ENCODE measurements around the gene VTI1B. TPM values are rescaled to one million over a fixed set of nuclear protein-coding genes. Genes with fewer than 3 reads are reported as not detected.

Gene VTI1B
- total RNA-seq, 1 donor from 2014 or later, result 20.4 TPM

GRCh38 chr14:67653651-67654280 lies 20.7 kb downstream of the VTI1B start:
- Histone ChIP-seq H3K4me3 (ENCODE audit: low read length in 3 of 3) (no peak overlapping the region), H3K36me3 (ENCODE audit: control insufficient read depth in 3 of 3, insufficient read depth in 3 of 3, low read length in 3 of 3) (peaks cover 21 to 69% (median 59%) of the 10 kb centered on the region in 3 donors), H3K27ac (ENCODE audit: low read depth, low read length) (peak overlapping the region; percentile 2), H3K4me1 (ENCODE audit: control insufficient read depth in 3 of 3, insufficient read depth in 3 of 3, low read length in 3 of 3) (peaks cover 0 to 7% (median 0%) of the 10 kb centered on the region in 3 donors), H3K9ac (ENCODE audit: low read depth in 1 of 3, low read length in 3 of 3) (no peak overlapping the region), H3K27me3 (ENCODE audit: control insufficient read depth in 3 of 3, insufficient read depth in 3 of 3, low read length in 3 of 3) (no peaks in the 10 kb centered on the region), H3K9me3 (ENCODE audit: control insufficient read depth in 3 of 3, low read length in 3 of 3) (no peaks in the 10 kb centered on the region)

GRCh38 chr14:67652189-67652588 lies 22.2 kb downstream of the VTI1B start:
- Histone ChIP-seq H3K4me3 (ENCODE audit: low read length in 3 of 3) (no peak overlapping the region), H3K9me3 (ENCODE audit: control insufficient read depth in 3 of 3, low read length in 3 of 3) (no peaks in the 10 kb centered on the region), H3K4me1 (ENCODE audit: control insufficient read depth in 3 of 3, insufficient read depth in 3 of 3, low read length in 3 of 3) (peaks cover 0 to 7% (median 0%) of the 10 kb centered on the region in 3 donors), H3K27ac (ENCODE audit: low read depth, low read length) (no peak overlapping the region), H3K27me3 (ENCODE audit: control insufficient read depth in 3 of 3, insufficient read depth in 3 of 3, low read length in 3 of 3) (no peaks in the 10 kb centered on the region), H3K9ac (ENCODE audit: low read depth in 1 of 3, low read length in 3 of 3) (no peak overlapping the region), H3K36me3 (ENCODE audit: control insufficient read depth in 3 of 3, insufficient read depth in 3 of 3, low read length in 3 of 3) (peaks cover 21 to 73% (median 58%) of the 10 kb centered on the region in 3 donors)

DNA sequence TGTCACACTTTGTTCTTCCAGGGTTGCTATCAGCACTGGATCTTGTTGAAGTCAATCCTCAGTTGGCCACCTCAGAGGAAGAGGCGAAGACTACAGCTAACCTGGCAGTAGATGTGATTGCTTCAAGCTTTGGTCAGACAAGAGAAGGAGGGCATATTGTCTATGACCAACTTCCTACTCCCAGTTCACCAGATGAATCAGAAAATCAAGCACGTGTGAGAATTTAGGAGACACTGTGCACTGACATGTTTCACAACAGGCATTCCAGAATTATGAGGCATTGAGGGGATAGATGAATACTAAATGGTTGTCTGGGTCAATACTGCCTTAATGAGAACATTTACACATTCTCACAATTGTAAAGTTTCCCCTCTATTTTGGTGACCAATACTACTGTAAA lies 23.7 kb downstream of the VTI1B start:
- H3K36me3 ChIP-seq (ENCODE audit: control insufficient read depth in 3 of 3, insufficient read depth in 3 of 3, low read length in 3 of 3), result peaks cover 19 to 67% (median 58%) of the 10 kb centered on the region in 3 donors
- no peak overlapping the region for H3K9ac ChIP-seq (ENCODE audit: low read depth in 1 of 3, low read length in 3 of 3)
- H3K27ac ChIP-seq (ENCODE audit: low read depth, low read length), result no peak overlapping the region

DNA sequence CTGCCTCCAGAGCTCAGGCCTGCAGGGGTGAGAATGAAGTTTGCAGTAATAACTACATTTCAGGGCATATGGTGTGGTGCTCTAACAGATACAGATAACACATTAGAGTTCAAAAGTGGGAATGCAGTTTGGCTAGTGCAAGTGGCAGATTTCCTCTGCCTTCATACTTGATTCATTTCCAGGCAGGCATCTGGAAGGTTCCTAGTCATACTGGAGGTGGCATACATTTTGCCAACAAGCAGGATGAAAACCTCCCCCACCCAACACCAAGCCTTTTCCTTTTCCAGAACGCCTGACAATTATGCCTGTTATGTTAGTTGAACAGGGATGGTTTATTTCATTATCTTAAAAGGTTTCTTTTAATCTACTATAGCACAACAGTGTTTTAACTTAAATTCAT lies 24.3 kb downstream of the VTI1B start:
- Histone ChIP-seq H3K27ac (ENCODE audit: low read depth, low read length) (no peak overlapping the region), H3K9me3 (ENCODE audit: control insufficient read depth in 3 of 3, low read length in 3 of 3) (no peaks in the 10 kb centered on the region), H3K36me3 (ENCODE audit: control insufficient read depth in 3 of 3, insufficient read depth in 3 of 3, low read length in 3 of 3) (peaks cover 19 to 66% (median 60%) of the 10 kb centered on the region in 3 donors)

More for the DNA sequence above, 23.7 kb downstream of the VTI1B start:
- no peaks in the 10 kb centered on the region for H3K9me3 ChIP-seq (ENCODE audit: control insufficient read depth in 3 of 3, low read length in 3 of 3)
- no peak overlapping the region for H3K4me3 ChIP-seq (ENCODE audit: low read length in 3 of 3)
- peaks cover 0 to 8% (median 2%) of the 10 kb centered on the region in 3 donors for H3K4me1 ChIP-seq (ENCODE audit: control insufficient read depth in 3 of 3, insufficient read depth in 3 of 3, low read length in 3 of 3)
- H3K27me3 ChIP-seq (ENCODE audit: control insufficient read depth in 3 of 3, insufficient read depth in 3 of 3, low read length in 3 of 3), result no peaks in the 10 kb centered on the region

DNA sequence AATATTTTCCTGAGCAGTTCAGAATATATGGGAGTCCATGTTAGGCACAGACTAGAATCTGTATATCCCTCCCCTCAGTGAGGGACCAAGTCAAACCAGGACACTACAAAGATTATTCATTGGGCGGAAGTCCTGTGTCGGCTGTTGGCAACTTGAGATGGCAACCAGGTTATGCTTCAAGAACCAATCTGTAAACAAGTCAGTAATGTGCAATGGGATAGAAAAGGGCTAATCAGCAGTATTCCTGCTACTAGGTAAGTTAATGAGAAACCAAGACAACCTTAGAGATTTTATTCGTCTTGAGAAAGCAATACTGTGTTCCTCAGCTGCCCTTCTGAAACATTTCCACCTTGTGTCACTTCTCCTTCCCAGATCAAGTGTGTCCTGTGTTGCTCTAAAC lies 28.3 kb downstream of the VTI1B start:
- Histone ChIP-seq H3K36me3 (ENCODE audit: control insufficient read depth in 3 of 3, insufficient read depth in 3 of 3, low read length in 3 of 3) (peaks cover 12 to 40% (median 37%) of the 10 kb centered on the region in 3 donors), H3K9me3 (ENCODE audit: control insufficient read depth in 3 of 3, low read length in 3 of 3) (no peaks in the 10 kb centered on the region), H3K4me1 (ENCODE audit: control insufficient read depth in 3 of 3, insufficient read depth in 3 of 3, low read length in 3 of 3) (peaks cover 2 to 18% (median 10%) of the 10 kb centered on the region in 3 donors), H3K9ac (ENCODE audit: low read depth in 1 of 3, low read length in 3 of 3) (no peak overlapping the region), H3K4me3 (ENCODE audit: low read length in 3 of 3) (no peak overlapping the region), H3K27me3 (ENCODE audit: control insufficient read depth in 3 of 3, insufficient read depth in 3 of 3, low read length in 3 of 3) (no peaks in the 10 kb centered on the region), H3K27ac (ENCODE audit: low read depth, low read length) (peak overlapping the region; percentile 58)

More for the DNA sequence above, 24.3 kb downstream of the VTI1B start:
- Histone ChIP-seq H3K4me3 (ENCODE audit: low read length in 3 of 3) (no peak overlapping the region), H3K27me3 (ENCODE audit: control insufficient read depth in 3 of 3, insufficient read depth in 3 of 3, low read length in 3 of 3) (no peaks in the 10 kb centered on the region), H3K9ac (ENCODE audit: low read depth in 1 of 3, low read length in 3 of 3) (no peak overlapping the region), H3K4me1 (ENCODE audit: control insufficient read depth in 3 of 3, insufficient read depth in 3 of 3, low read length in 3 of 3) (peaks cover 2 to 14% (median 2%) of the 10 kb centered on the region in 3 donors)

DNA sequence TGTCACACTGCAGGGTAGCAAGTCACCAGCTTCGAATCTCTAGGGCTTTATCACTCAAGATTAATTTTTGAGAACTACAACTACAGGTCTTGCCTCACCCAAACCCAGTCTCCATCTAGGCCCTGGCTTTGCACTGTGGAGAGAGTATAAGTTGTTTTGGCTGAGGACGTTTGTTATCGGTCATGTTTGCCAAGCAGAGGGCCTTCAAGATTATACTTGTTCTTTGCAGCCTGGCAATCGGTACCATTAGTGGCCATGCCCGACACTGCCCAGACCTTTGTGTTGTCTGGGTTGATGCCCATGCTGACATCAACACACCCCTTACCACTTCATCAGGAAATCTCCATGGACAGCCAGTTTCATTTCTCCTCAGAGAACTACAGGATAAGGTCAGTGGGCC lies 29.0 kb downstream of the VTI1B start:
- peaks cover 5 to 32% (median 31%) of the 10 kb centered on the region in 3 donors for H3K36me3 ChIP-seq (ENCODE audit: control insufficient read depth in 3 of 3, insufficient read depth in 3 of 3, low read length in 3 of 3)
- peaks cover 2 to 18% (median 10%) of the 10 kb centered on the region in 3 donors for H3K4me1 ChIP-seq (ENCODE audit: control insufficient read depth in 3 of 3, insufficient read depth in 3 of 3, low read length in 3 of 3)
- no peak overlapping the region for H3K9ac ChIP-seq (ENCODE audit: low read depth in 1 of 3, low read length in 3 of 3)
- no peaks in the 10 kb centered on the region for H3K27me3 ChIP-seq (ENCODE audit: control insufficient read depth in 3 of 3, insufficient read depth in 3 of 3, low read length in 3 of 3)
- H3K27ac ChIP-seq (ENCODE audit: low read depth, low read length), result peak overlapping the region; percentile 58
- H3K9me3 ChIP-seq (ENCODE audit: control insufficient read depth in 3 of 3, low read length in 3 of 3), result no peaks in the 10 kb centered on the region
- no peak overlapping the region for H3K4me3 ChIP-seq (ENCODE audit: low read length in 3 of 3)

- Histone ChIP-seq H3K27ac (ENCODE audit: low read depth, low read length) (peak overlapping the region; percentile 58), H3K9ac (ENCODE audit: low read depth in 1 of 3, low read length in 3 of 3) (no peak overlapping the region), H3K4me3 (ENCODE audit: low read length in 3 of 3) (no peak overlapping the region), H3K4me1 (ENCODE audit: control insufficient read depth in 3 of 3, insufficient read depth in 3 of 3, low read length in 3 of 3) (peaks cover 2 to 18% (median 10%) of the 10 kb centered on the region in 3 donors), H3K36me3 (ENCODE audit: control insufficient read depth in 3 of 3, insufficient read depth in 3 of 3, low read length in 3 of 3) (peaks cover 1 to 23% (median 21%) of the 10 kb centered on the region in 3 donors), H3K27me3 (ENCODE audit: control insufficient read depth in 3 of 3, insufficient read depth in 3 of 3, low read length in 3 of 3) (no peaks in the 10 kb centered on the region), H3K9me3 (ENCODE audit: control insufficient read depth in 3 of 3, low read length in 3 of 3) (no peaks in the 10 kb centered on the region)
These were observed 30.0 kb downstream of the VTI1B start for GRCh38 chr14:67644428-67644827.

GRCh38 chr14:67643713-67644112 lies 30.7 kb downstream of the VTI1B start:
- H3K27ac ChIP-seq (ENCODE audit: low read depth, low read length), result peak overlapping the region; percentile 58
- H3K36me3 ChIP-seq (ENCODE audit: control insufficient read depth in 3 of 3, insufficient read depth in 3 of 3, low read length in 3 of 3), result peaks cover 0 to 17% (median 14%) of the 10 kb centered on the region in 3 donors
- H3K27me3 ChIP-seq (ENCODE audit: control insufficient read depth in 3 of 3, insufficient read depth in 3 of 3, low read length in 3 of 3), result no peaks in the 10 kb centered on the region
- H3K4me3 ChIP-seq (ENCODE audit: low read length in 3 of 3), result no peak overlapping the region
- H3K9me3 ChIP-seq (ENCODE audit: control insufficient read depth in 3 of 3, low read length in 3 of 3), result no peaks in the 10 kb centered on the region
- H3K9ac ChIP-seq (ENCODE audit: low read depth in 1 of 3, low read length in 3 of 3), result no peak overlapping the region
- peaks cover 2 to 20% (median 10%) of the 10 kb centered on the region in 3 donors for H3K4me1 ChIP-seq (ENCODE audit: control insufficient read depth in 3 of 3, insufficient read depth in 3 of 3, low read length in 3 of 3)

- H3K27ac ChIP-seq (ENCODE audit: low read depth, low read length), result no peak overlapping the region
- peaks cover 0 to 13% (median 7%) of the 10 kb centered on the region in 3 donors for H3K36me3 ChIP-seq (ENCODE audit: control insufficient read depth in 3 of 3, insufficient read depth in 3 of 3, low read length in 3 of 3)
- H3K27me3 ChIP-seq (ENCODE audit: control insufficient read depth in 3 of 3, insufficient read depth in 3 of 3, low read length in 3 of 3), result no peaks in the 10 kb centered on the region
- no peaks in the 10 kb centered on the region for H3K9me3 ChIP-seq (ENCODE audit: control insufficient read depth in 3 of 3, low read length in 3 of 3)
- H3K4me3 ChIP-seq (ENCODE audit: low read length in 3 of 3), result no peak overlapping the region
- peaks cover 2 to 22% (median 10%) of the 10 kb centered on the region in 3 donors for H3K4me1 ChIP-seq (ENCODE audit: control insufficient read depth in 3 of 3, insufficient read depth in 3 of 3, low read length in 3 of 3)
- no peak overlapping the region for H3K9ac ChIP-seq (ENCODE audit: low read depth in 1 of 3, low read length in 3 of 3)
These were observed 32.3 kb downstream of the VTI1B start for GRCh38 chr14:67641902-67642749.

GRCh38 chr14:67641480-67641879 lies 33.0 kb downstream of the VTI1B start:
- Histone ChIP-seq H3K27me3 (ENCODE audit: control insufficient read depth in 3 of 3, insufficient read depth in 3 of 3, low read length in 3 of 3) (no peaks in the 10 kb centered on the region), H3K4me1 (ENCODE audit: control insufficient read depth in 3 of 3, insufficient read depth in 3 of 3, low read length in 3 of 3) (peaks cover 2 to 22% (median 10%) of the 10 kb centered on the region in 3 donors), H3K36me3 (ENCODE audit: control insufficient read depth in 3 of 3, insufficient read depth in 3 of 3, low read length in 3 of 3) (peaks cover 0 to 10% (median 7%) of the 10 kb centered on the region in 3 donors), H3K9me3 (ENCODE audit: control insufficient read depth in 3 of 3, low read length in 3 of 3) (no peaks in the 10 kb centered on the region), H3K9ac (ENCODE audit: low read depth in 1 of 3, low read length in 3 of 3) (no peak overlapping the region), H3K27ac (ENCODE audit: low read depth, low read length) (no peak overlapping the region), H3K4me3 (ENCODE audit: low read length in 3 of 3) (no peak overlapping the region)

All from skeletal muscle tissue (tissue), 4 donors.